Myocyte (in vitro differentiated cells): ENCODE data around the gene C17orf58. TPM values are rescaled to one million over a fixed set of nuclear protein-coding genes. Genes with fewer than 3 reads are reported as not detected.
"Not testable (repeated sequence)": the region's sequence is repeated elsewhere in the genome, so short reads cannot be mapped to it uniquely, and the experiment has no call there.

ENCODE experiments used
- DNase-seq: peaks from one replicate; pipeline ENCODE4 v3.0.0-alpha.2; 2012; ENCODE audit warnings: low read depth
- polyA plus RNA-seq: library from polyadenylated mRNA; unstranded; fragments of >200 nt; gene quantifications from one replicate; pipeline ENCODE4 v1.2.1, GENCODE V29; 2012; ENCODE audit warnings: missing spikeins
- total RNA-seq: library from RNA; depleted of rRNA; stranded (reverse); fragments of >200 nt; gene quantifications from 2 replicates; pipeline ENCODE4 v1.2.3, GENCODE V29; 2014

C17orf58 gene
- 8.2 and 9.4 TPM in 2 replicates for total RNA-seq
- 7.7 TPM for polyA plus RNA-seq

DNA sequence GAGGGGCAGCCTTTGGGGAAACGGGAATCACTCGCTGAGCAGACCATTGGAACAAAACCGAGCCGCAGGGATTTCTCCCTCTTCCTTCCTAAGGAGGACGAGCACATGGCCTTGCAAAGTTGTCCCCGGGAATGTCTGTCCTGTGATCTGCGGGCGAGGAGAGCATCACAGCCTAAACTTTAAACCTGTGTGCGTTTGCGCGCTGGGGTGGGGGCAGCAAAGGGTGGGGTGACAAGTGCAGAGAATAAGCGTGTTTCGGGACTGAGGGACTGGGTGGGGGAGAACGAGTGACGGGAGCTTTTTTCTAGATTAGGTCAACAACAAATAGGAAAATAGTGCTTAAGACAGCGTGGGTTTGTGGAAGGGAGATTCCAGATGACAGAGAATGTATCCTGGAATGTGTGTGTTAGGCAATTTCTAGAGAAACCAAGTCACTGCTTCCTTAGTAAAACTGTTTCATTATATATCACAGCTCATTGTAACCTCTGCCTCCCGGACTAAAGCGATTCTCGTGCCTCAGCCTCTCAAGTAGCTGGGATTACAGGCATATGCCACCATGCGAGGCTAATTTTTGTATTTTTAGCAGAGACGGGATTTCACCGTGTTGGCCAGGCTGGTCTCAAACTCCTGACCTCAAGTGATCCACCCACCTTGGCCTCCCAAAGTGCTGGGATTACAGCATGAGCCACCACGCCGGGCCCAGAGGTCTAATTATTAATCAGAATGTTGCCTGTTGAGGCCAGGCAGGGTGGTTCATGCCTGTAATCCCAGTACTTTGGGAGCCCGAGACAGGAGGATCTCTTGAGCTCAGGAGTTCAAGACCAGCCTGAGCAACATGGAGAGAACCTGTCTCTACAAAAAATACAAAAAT, at the start of gene C17orf58:
Gene C17orf58 (minus strand): TSS at position 169 of the 871 bp plus-strand sequence. CDS start 271 bp downstream, outside the sequence.
- peak; percentile 13 for DNase-seq

DNA sequence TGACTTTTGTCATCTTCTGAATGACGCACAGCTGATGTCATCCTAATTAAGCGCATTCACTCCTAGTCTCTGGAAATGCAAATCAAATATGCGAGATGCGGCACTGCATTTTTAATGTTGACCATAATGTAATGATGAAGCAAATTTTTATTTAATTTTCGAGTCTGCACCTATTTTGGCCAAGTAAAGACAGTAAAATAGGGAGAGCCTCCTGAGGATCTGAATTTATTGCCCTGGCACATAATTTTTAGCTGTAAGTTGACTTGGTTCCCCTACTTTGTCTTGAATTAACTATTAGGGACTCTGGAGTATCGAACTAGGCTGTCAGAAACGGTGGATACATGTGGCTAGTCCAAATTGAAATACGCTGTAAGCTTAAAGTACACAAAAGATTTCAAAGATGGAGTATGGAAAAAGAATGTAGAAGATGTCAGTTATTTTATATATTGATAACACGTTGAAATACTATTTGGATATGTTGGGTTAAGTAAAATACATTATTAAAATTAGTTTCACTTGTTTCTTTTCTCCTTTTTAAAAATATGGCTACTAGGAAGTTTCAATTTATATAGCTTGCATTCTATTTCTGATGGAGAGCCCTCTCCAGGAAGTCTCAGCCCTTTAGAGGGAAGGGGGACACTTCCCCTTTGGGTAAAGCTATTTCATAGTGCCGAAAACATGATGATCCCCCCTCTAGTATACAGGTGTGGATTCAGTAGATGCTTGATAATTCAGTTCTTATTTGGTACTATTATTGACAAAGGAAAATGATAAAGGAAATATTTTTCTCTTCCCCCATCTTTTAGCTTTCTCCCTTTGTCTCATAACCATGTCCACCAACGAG, 40.3 kb upstream of the C17orf58 start:
- no peak for DNase-seq

DNA sequence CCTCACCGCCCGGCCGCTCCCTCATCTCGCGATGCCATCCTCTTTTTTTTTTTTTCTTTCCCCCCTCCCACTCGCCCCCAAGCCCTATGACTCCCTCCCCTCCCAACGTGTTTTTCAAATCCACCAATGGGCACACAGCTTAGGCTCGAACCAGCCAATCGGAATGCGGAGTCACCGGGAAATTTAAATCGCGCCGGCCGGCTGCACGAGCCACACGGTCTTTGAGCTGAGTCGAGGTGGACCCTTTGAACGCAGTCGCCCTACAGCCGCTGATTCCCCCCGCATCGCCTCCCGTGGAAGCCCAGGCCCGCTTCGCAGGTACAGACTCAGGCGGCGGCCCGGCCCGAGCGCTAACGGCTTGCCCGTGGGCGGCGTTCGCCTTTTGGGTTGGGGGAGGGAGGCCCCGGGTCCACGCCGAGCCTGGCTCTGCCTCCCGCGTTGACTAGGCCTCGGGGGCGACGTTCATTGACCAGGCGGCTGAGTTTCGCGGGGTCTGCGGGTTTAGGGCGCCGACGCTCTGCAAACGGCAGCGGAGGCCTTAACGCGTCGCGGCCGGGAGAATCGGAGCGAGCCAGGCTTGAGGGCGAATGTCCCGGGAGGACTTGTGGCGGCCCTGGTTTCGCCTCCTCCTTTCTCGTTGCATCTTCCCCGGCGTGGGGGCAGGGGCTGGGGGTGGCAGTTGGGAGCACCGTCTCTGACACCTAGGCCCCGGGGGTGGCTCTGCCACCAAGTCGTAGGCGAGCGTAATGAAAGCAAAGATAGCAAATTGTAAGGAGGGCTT, 39.4 kb upstream of the C17orf58 start, which contains the start of gene KPNA2:
Gene KPNA2 (plus strand): TSS at position 213 of the 781 bp plus-strand sequence. CDS start 1,398 bp downstream, outside the sequence.
- DNase-seq = peak; percentile 99

DNA sequence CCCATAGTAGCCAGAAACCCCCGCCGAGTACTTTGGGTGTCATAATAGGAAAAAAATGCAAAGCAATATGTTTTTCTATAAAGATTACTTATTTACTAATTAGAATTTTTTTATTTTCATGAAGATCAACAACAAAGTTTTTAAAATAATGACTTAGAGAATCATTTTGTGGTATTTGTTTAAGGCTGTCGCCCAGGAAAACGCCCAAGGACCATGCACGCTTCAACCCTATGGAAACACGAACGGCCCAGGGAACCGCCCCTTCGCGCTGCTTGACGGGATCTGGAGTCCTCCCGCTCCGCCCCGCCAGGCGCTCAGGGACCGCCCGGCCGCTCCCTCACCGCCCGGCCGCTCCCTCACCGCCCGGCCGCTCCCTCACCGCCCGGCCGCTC, 38.9 kb upstream of the C17orf58 start:
- DNase-seq = no peak

DNA sequence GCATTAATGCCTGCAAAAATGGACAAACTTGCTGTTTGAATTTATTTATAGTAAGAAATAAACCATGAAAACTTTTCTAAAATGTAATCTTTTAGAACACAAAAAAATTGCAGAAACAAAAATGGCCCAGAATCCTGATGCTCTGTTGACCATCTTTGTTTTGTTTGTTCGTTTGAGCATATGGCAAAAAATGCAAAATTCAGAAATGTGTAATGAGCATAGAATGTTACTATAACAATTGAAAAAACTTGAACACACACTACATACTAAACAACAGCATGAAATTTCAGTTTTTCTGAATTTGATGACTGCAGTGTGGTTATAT, 38.1 kb upstream of the C17orf58 start:
- DNase-seq = no peak

DNA sequence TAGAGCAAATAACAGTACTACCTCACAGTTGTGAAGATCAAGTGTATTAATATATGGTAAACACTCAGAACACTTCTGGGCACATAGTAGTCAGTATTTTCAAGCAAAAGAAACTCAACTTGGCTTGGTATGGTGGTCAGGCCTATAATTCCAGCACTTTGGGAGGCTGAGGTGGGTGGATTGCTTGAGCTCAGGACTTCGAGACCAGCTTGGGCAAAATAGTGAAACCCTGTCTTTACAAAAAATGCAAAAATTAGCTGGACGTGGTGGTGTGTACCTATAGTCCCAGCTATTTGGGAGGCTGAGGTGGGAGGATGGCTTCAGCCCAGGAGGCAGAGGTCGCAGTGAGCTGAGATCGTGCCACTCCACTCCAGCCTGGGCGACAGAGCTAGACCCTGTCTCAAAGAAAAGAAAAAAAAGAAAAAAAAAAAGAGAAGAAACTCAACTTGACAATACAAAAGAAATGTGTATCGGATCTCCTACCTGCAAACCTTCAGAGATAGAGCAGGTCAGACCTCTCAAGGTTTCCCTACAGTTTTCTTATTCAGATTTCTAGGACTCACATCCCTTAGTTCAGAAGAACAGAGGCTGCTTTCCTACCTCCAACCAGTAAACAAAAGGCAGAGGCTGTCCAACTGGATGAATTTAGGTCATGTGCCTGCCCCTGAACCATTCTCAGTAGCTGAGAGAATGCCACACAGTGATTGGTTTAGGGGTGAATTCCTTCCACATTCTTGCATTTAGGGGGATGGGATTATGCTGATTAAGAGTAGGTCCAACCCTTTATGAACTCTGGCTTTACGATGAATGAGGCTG, 37.6 kb upstream of the C17orf58 start:
- peak; percentile 56 for DNase-seq

DNA sequence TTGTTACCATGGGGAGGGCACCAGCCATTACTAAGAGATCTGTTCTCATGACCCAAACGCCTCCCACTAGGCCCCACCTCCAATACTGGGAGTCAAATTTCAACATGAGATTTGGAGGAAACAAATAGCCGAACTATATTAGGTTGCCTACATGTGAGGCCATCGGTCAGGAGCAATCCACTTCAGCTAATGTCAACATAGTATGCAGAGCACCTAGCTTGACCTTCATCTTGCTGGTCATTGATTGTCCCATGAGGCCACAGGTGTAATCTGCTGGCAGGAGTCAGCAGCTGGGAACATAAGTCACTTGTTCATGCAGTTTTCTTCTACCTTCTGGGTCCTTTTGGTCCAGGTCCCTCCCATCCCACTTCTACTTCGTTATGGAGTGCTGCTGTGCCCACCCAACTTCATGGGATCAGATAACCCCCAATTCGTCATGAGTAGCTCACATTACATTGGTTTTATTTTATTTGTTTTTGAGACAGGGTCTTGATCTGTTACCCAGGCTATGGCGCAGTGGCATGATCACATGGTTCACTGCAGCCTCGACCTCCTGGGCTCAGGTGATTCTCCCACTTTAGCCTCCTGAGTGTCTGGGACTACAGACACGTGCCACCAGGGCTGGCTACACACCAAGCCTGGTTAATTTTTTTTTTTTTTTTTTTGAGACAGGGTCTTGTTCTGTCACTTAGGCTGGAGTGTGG, 33.4 kb upstream of the C17orf58 start:
- DNase-seq = no peak

DNA sequence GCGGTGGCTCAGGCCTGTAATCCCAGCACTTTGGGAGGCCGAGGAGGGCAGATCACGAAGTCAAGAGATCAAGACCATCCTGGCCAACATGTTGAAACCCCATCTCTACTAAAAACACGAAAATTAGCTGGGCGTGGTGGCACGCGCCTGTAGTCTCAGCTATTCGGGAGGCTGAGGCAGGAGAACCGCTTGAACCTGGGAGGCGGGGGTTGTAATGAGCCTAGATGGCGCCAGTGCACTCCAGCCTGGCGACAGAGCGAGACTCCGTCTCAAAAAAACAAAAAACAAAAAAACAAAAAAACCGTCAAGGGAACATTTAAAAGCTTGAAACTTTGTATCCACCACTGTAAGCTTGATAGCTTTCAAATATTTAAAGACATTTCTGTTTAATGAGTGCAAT, 26.3 kb upstream of the C17orf58 start:
- not testable (repeated sequence) for DNase-seq

DNA sequence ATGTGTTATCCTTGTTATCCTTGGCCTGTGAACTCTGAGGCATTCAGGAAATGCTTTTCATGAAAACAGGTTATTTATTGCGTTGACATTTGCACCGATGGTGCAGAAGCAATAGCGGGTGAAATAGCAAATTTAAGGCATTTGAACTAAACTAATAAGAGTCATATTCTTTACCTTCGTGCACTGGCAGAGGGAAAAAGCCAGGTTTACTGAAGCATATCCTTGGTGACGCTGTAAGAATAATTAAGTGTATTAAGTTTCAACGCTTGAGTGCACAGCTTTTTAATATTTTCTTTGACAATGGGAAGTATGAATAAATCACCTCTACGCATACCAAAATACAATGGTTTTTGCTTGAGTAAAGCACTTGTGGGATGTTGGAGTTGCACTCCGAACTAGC, 25.7 kb upstream of the C17orf58 start:
- DNase-seq = no peak

DNA sequence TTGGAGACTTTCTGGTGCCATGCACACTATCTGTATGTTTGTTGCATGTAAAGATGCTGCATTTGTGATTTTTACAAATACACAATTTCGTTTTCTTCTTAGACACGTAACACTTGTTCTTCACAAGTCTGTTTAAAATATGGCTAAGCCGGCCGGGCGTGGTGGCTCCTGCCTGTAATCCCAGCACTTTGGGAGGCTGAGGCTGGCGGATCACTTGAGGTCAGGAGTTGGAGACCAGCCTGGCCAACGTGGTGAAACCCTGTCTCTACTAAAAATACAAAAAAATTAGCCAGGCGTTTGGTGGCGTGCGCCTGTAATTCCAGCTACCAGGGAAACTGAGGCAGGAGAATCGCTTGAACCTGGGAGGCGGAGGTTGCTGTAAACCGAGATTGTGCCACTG, 24.5 kb upstream of the C17orf58 start:
- not testable (repeated sequence) for DNase-seq

DNA sequence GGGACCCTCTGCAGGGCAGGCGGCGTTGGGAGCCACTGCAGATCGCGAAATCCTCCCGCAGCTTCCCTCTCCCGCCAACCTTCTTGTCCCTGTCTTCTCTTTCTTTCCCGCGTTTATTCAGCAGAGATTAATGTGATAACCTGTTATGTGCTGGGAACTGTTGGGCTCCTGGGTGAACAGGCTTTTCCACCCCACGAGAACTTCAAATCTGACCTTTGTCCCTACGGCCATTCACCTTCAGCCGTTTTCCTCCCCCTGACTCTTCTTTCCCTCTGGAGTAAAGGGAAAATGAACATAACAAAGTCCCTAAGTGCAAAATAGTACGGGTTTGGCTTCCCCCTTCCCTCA, 24.1 kb upstream of the C17orf58 start:
- no peak for DNase-seq

DNA sequence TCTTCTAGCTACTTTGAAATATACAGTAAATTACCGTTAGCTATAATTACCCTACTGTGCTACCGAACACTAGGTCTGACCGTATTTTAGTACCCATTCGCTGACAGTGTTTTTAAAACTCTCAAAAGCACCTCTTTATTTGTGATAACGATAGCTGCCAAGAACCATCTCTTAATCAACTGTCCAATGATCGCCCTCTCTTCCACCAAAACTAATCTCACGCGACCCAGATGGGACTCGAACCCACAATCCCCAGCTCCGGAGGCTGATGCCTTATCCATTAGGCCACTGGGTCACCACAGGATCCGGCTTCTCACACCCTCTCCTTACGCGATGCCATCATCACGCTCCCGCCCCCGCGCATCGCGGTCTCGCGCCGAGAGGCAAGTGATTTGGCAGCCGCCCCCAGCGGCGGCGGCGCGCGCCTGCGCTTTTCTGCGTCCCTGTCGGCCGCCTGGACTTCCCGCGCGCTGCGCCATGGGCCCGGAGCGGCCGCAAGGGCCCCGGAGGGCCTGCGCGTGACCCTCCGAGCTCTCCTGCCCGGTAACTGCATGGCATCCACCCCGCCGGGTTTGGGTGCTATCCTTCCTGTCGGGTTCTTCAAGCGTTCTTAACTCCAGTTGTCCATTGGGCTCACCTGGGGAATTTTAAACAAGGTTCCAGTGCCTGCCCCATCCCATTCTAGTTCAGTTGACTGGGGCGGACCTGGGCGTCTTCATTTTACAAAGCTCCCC, 23.6 kb upstream of the C17orf58 start:
- DNase-seq = peak; percentile 96

DNA sequence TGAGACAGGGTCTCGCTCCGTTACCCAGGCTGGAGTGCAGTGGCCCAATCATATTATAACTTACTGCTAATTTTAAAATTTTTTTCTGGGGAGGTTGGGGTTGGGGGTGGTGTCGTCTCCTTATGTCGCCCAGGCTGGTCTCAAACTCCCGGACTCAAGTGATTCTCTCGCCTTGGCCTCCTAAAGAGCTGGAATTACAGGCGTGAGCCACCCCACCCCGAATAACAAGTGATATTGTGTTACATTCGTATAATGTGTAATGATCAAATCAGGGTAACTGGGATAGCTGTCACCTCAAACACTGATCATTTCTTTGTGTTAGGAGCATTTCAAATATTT, 23.0 kb upstream of the C17orf58 start:
- no peak for DNase-seq

DNA sequence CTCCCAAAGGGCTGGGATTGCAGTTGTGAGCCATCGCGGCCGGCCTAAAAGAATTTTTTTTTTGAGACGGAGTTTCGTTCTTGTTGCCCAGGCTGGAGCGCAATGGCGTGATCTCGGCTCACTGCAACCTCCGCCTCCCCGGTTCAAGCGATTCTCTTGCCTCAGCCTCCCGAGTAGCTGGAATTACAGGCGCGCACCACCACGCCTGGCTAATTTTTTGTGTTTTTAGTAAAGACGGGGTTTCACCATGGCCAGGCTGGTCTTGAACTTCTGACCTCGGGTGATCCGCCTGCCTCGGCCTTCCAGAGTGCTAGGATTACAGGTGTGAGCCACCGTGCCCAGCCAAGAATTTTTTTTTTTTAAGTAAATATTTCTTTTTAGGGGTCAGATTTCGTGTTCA, 22.2 kb upstream of the C17orf58 start:
- DNase-seq = not testable (repeated sequence)

DNA sequence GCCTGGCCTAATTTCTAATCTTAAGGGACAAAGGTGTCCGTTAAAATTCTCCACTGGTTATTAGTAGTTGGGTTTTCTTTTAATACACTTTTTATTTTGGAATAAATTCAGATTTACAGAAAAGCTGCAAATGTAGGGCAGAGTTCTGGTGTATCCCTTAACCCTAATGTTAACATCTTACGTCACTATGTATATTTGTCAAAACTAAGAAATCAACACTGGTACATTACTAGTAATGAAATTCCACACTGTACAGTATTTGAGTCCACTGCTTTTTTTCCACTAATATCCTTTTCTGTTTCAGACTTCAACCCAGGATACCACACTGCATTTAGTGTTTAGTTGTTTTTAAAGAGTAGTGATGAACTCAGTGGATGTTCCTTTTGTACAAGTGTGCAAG, 20.6 kb upstream of the C17orf58 start:
- no peak for DNase-seq

DNA sequence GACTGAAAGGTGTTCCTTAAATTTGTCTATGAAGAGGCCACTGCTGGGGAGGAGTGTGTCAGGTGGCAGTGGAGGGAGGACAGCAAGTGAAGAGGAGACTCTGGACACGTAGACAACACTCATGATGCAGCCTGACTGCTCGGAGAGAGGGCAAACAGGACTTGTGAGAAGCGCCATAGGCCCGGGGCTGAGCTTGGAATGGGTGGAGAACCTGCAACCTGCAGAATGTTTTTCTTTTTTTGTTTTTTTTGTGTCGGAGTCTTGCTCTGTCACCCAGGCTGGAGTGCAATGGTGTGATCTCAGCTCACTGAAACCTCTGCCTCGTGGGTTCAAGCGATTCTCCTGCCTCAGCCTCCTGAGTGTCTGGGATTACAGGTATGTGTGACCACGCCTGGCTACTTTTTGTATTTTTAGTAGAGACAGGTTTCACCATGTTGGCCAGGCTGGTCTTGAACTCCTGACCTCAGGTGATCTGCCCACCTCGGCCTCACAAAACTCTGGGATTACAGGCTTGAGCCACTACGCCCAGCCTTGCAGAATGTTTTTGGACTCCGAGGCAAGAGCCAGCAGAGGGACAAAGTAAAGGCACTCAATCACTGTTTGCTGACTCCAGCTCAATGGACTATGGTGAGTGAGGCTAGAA, 18.9 kb upstream of the C17orf58 start:
- DNase-seq = no peak

DNA sequence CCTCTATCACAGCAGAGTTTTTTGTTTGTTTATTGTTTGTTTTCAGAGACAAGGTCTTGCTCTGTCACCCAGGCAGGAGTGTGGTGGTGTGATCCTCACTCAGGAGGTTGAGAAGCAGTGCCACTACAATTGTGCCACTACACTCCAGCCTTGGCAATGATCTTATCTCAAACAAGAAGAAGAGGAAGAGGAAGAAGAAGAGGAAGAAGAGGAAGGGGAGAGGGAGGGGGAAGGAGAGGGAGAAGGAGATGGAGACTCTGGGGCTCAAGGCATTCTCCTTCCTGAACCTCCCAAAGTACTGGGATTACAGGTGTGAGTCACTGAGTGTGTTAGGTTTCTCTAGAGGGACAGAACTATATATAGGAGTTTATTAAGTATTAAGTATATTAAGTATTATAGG, 17.1 kb upstream of the C17orf58 start:
- DNase-seq = no peak

DNA sequence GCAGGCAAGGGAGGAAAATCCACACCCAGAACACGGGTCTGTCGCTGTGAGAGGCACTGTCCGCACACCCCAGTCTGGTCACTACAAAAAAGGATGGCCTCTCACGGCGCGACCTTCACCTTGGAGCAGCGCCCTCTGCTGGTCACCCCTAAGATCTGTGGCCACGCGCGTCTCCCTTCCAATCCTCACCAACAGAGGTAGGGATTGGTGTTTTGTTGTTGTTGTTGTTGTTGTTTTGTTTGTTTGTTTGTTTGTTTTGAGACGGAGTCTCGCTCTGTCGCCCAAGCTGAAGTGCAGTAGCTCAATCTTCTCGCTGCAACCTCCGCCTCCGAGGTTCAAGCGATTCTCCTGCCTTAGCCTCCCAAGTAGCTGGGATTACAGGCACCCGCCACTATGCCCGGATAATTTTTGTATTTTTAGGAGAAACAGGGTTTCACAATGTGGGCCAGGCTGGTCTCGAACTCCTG, 15.0 kb upstream of the C17orf58 start:
- DNase-seq = no peak

DNA sequence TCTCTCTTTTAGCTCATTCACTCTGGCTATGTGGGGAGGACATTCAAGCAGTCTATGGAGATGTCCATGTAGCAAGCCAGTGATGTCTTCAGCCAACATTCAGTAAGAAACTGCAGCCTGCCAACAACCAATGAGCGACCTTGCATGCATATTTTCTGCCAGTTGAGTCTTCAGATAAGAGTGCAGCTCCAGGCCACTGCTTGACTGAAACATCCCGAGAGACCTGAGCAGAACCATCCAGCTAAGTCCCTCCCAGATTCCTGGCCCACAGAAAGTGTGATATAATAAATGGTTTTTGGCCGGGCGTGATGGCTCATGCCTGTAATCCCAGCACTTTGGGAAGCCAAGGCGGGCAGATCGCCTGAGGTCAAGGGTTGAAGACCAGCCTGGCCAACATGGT, 10.5 kb upstream of the C17orf58 start:
- no peak for DNase-seq
